ENCODE data around the gene ARHGAP30. TPM values are rescaled to one million over a fixed set of nuclear protein-coding genes. Genes with fewer than 3 reads are reported as not detected.

ARHGAP30 gene
- total and polyA plus RNA-seq, 7 experiments from 2014 or later = 128 to 291 (median 235) TPM

- Histone ChIP-seq H3K4me1 (ENCODE audit: control insufficient read depth in 2 of 2, insufficient read depth in 2 of 2, low read length in 2 of 2) (peaks cover 16 to 32% of the 10 kb centered on the region in 2 donors), H3K9me3 (ENCODE audit: control insufficient read depth in 2 of 3, low read length in 3 of 3) (no peaks in the 10 kb centered on the region), H3K4me3 (ENCODE audit: low read length) (peak within 1 kb of the TSS; percentile 95), H3K27me3 (ENCODE audit: control insufficient read depth in 2 of 2, insufficient read depth in 2 of 2, low read length in 2 of 2) (no peaks in the 10 kb centered on the region), H3K27ac (ENCODE audit: low read depth, low read length) (peak within 1 kb of the TSS; percentile 93), H3K36me3 (ENCODE audit: control insufficient read depth in 2 of 3, insufficient read depth in 3 of 3, low read length in 3 of 3) (peaks cover 14 to 39% (median 17%) of the 10 kb centered on the region in 3 experiments)
- Mint-ChIP-seq H3K4me1 (peaks cover 25 to 57% (median 37%) of the 10 kb centered on the region in 7 donors), H3K9me3 (peaks cover 0 to 7% (median 0%) of the 10 kb centered on the region in 11 donors), H3K27ac (peak within 1 kb of the TSS; percentile 91 to 97 (median 94)), H3K36me3 (peaks cover 3 to 31% (median 9%) of the 10 kb centered on the region in 5 donors), H3K4me3 (peak within 1 kb of the TSS; percentile 88 to 94 (median 92)), H3K27me3 (no peaks in the 10 kb centered on the region)
- peak; percentile 95 for ATAC-seq
- intact Hi-C loops (cut with micrococcal nuclease) = loop anchor here (1.0 kb wide), 2 partner anchors 17 to 41 kb away; partner anchors contain the start of gene F11R (in 2 of the 2)
- CTCF ChIA-PET = interaction anchor here (0.7 to 6.1 kb wide), 7 partner anchors 21 to 60 kb away, joined by 3 to 74 read pairs (median 5); partner anchors contain the start of genes ARHGAP30 and KLHDC9
- DNase-seq = peak; percentile 70 to 90 (median 88)
- POLR2A ChIA-PET = interaction anchor here (0.7 to 16.0 kb wide), 16 partner anchors 8 to 201 kb away, joined by 3 to 377 read pairs (median 4); partner anchors contain the start of genes ARHGAP30, F11R, KLHDC9 and PPOX
Measured at GRCh38 chr1:161038523-161039153, 31.1 kb downstream of the ARHGAP30 start, which contains the start of gene TSTD1. Gene TSTD1 (minus strand): TSS chr1:161038964. CDS start chr1:161038889, 75 bp downstream.

DNA sequence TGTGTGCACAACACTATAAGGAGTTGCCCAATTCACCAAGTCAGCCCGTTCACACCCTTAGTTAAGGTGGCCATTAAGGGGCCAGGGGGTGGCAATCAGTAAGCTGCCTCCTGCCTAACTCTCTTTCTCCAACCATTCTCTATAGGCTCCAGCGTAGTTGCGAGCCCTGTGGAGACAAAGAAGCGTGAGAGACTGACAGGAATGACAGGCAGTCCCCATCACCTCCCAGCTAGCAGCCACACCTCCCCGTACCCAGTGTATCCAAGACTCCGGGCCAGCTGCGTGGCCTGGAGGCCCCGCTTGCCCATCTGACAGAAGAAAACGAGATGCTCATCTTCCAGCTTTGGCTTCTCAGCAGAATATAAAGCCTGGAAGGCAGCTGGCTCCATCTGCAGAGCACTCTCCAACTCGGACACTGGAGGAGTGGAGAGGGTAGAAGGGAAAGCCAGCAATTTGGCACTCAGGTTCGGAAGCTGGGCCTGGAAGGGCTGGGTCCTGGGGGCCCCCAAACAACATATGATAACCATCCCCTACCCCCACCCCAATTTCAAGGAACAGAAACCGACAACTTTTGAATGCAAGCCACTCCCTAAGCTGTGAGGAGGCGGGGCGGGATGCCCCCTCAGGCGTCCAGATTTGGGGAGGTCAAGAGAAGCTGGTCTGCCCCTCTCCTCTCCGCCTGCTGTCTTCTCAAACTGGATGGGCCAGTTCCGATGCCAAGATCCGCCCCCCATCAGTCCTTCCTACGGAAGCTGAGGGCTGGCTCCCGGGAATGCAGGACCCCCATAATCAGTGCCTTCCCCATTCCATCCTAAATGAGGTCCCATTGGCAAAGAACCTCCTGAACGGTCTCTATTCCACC, 31.8 kb downstream of the ARHGAP30 start:
- Mint-ChIP-seq H3K4me3 (peak overlapping the region; percentile 88 to 94 (median 92)), H3K36me3 (peaks cover 3 to 28% (median 9%) of the 10 kb centered on the region in 5 donors), H3K27me3 (no peaks in the 10 kb centered on the region), H3K27ac (peak overlapping the region; percentile 48 to 97 (median 94)), H3K4me1 (peaks cover 26 to 53% (median 37%) of the 10 kb centered on the region in 7 donors), H3K9me3 (peaks cover 0 to 7% (median 0%) of the 10 kb centered on the region in 11 donors)
- Histone ChIP-seq H3K4me3 (ENCODE audit: low read length) (peak overlapping the region; percentile 95), H3K27me3 (ENCODE audit: control insufficient read depth in 2 of 2, insufficient read depth in 2 of 2, low read length in 2 of 2) (no peaks in the 10 kb centered on the region), H3K36me3 (ENCODE audit: control insufficient read depth in 2 of 3, insufficient read depth in 3 of 3, low read length in 3 of 3) (peaks cover 14 to 36% (median 17%) of the 10 kb centered on the region in 3 experiments), H3K4me1 (ENCODE audit: control insufficient read depth in 2 of 2, insufficient read depth in 2 of 2, low read length in 2 of 2) (peaks cover 16 to 32% of the 10 kb centered on the region in 2 donors), H3K27ac (ENCODE audit: low read depth, low read length) (peak overlapping the region; percentile 93), H3K9me3 (ENCODE audit: control insufficient read depth in 2 of 3, low read length in 3 of 3) (no peaks in the 10 kb centered on the region)
- intact Hi-C loops (cut with micrococcal nuclease) = loop anchor here (1.0 kb wide), 1 partner anchor 17 kb away; the partner anchor contains the start of gene F11R (in 2 of the 2)
- ATAC-seq (no peak), DNase-seq (no peak)
- CTCF ChIA-PET = interaction anchor here (0.6 to 6.1 kb wide), 8 partner anchors 22 to 87 kb away, joined by 3 to 74 read pairs (median 4); partner anchors contain the start of genes ARHGAP30 and KLHDC9
- POLR2A ChIA-PET = interaction anchor here (0.6 to 16.0 kb wide), 11 partner anchors 8 to 142 kb away, joined by 3 to 377 read pairs (median 6); partner anchors contain the start of genes ARHGAP30, F11R, KLHDC9 and PPOX

DNA sequence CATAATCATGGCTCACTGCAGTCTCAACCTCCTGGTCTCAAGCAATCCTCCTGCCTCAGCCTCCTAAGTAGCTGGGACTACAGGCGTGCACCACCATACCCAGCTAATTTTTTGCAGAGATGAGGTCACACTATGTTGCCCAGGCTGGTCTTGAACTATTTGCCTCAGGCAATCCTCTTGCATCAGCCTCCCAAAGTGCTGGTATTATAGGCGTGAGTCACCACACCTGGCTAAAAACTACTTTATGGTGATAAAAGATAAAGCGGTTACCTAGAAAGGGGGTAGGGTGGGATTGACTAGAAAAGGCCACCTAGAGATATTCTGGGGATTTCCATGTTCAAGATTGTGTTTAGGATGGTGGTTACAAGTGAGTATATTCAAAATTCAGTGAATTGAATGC, 35.9 kb downstream of the ARHGAP30 start:
- peaks cover 10 to 29% (median 27%) of the 10 kb centered on the region in 7 donors for H3K4me1 Mint-ChIP-seq

DNA sequence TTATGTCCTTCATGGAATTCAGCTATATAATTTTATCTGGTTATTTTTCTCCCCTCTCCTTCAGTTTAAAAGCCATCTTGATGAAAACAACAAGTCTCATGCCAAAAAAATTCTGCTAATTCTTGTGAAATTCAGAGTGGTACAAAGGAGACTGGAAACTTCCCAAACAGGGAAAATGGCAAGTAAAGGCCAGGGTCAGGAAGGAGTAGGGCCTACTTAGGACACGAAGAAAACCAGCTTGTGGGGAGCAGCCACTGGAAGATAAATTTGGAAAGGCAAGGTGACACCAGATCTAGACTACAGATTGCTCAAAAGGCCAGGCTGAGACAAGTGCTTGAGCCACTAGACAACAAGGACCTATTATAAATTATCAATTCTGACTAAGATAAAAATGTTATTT, 37.3 kb downstream of the ARHGAP30 start:
- Mint-ChIP-seq H3K27me3 (no peaks in the 10 kb centered on the region), H3K4me1 (peaks cover 9 to 22% (median 17%) of the 10 kb centered on the region in 7 donors), H3K27ac (peak overlapping the region in 1 of 9 donors; percentile 6), H3K36me3 (peaks cover 0 to 10% (median 7%) of the 10 kb centered on the region in 5 donors), H3K4me3 (no peak overlapping the region), H3K9me3 (no peaks in the 10 kb centered on the region)
- DNase-seq (no peak), ATAC-seq (no peak)
- Histone ChIP-seq H3K9me3 (ENCODE audit: control insufficient read depth in 2 of 3, low read length in 3 of 3) (no peaks in the 10 kb centered on the region), H3K4me3 (ENCODE audit: low read length) (no peak overlapping the region), H3K27me3 (ENCODE audit: control insufficient read depth in 2 of 2, insufficient read depth in 2 of 2, low read length in 2 of 2) (no peaks in the 10 kb centered on the region), H3K4me1 (ENCODE audit: control insufficient read depth in 2 of 2, insufficient read depth in 2 of 2, low read length in 2 of 2) (peaks cover 2% of the 10 kb centered on the region in 2 donors), H3K36me3 (ENCODE audit: control insufficient read depth in 2 of 3, insufficient read depth in 3 of 3, low read length in 3 of 3) (no peaks in the 10 kb centered on the region), H3K27ac (ENCODE audit: low read depth, low read length) (no peak overlapping the region)
- CTCF ChIA-PET = interaction anchor here (1.0 to 1.9 kb wide), 4 partner anchors 11 to 65 kb away, joined by 3 to 6 read pairs (median 4); partner anchors contain the start of genes F11R and KLHDC9
- intact Hi-C loops (cut with micrococcal nuclease) = no loop called here
- POLR2A ChIA-PET = interaction anchor here (0.6 to 1.3 kb wide), 6 partner anchors 9 to 36 kb away, joined by 3 to 5 read pairs (median 4); partner anchors contain the start of genes F11R and USF1

More for the DNA sequence above, 35.9 kb downstream of the ARHGAP30 start:
- intact Hi-C loops (cut with micrococcal nuclease) = no loop called here
- DNase-seq = no peak
- POLR2A ChIA-PET = interaction anchor here (0.6 to 1.3 kb wide), 3 partner anchors 12 to 151 kb away, joined by 3 to 5 read pairs (median 3); partner anchors contain the start of genes F11R and USF1
- H3K36me3 ChIP-seq (ENCODE audit: control insufficient read depth in 2 of 3, insufficient read depth in 3 of 3, low read length in 3 of 3) = no peaks in the 10 kb centered on the region
- H3K27me3 ChIP-seq (ENCODE audit: control insufficient read depth in 2 of 2, insufficient read depth in 2 of 2, low read length in 2 of 2) = no peaks in the 10 kb centered on the region
- Mint-ChIP-seq H3K27ac (no peak overlapping the region), H3K9me3 (peaks cover 0 to under 1% (median 0%) of the 10 kb centered on the region in 11 donors), H3K36me3 (peaks cover 0 to 10% (median 8%) of the 10 kb centered on the region in 5 donors), H3K4me3 (no peak overlapping the region), H3K27me3 (no peaks in the 10 kb centered on the region)
- no peaks in the 10 kb centered on the region for H3K9me3 ChIP-seq (ENCODE audit: control insufficient read depth in 2 of 3, low read length in 3 of 3)
- peaks cover 9 to 11% of the 10 kb centered on the region in 2 donors for H3K4me1 ChIP-seq (ENCODE audit: control insufficient read depth in 2 of 2, insufficient read depth in 2 of 2, low read length in 2 of 2)
- CTCF ChIA-PET = interaction anchor here (0.7 to 1.9 kb wide), 4 partner anchors 28 to 786 kb away, joined by 3 to 6 read pairs (median 3); partner anchors contain the start of gene KLHDC9
- no peak overlapping the region for H3K4me3 ChIP-seq (ENCODE audit: low read length)
- H3K27ac ChIP-seq (ENCODE audit: low read depth, low read length) = no peak overlapping the region
- ATAC-seq = no peak

DNA sequence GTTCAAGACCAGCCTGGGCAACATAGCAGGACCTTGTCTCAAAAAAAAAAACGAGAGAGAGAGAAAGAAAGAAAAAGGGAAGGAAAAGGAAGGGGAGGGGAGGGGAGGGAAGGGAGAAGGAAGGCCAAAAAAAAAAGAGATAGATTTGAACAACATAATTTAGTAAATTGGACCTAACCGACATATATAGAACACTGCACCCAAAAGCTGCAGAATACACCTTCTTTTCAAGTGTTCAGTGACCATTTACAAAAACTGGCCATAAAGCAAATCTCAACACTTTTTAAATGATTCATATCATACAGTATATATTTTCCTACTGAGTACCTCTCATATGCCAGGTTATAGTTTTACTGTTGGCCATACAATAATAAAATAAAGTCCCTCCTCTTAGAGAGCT, 37.8 kb downstream of the ARHGAP30 start:
- Histone ChIP-seq H3K36me3 (ENCODE audit: control insufficient read depth in 2 of 3, insufficient read depth in 3 of 3, low read length in 3 of 3) (no peaks in the 10 kb centered on the region), H3K4me1 (ENCODE audit: control insufficient read depth in 2 of 2, insufficient read depth in 2 of 2, low read length in 2 of 2) (no peaks in the 10 kb centered on the region), H3K4me3 (ENCODE audit: low read length) (no peak overlapping the region), H3K27me3 (ENCODE audit: control insufficient read depth in 2 of 2, insufficient read depth in 2 of 2, low read length in 2 of 2) (no peaks in the 10 kb centered on the region), H3K27ac (ENCODE audit: low read depth, low read length) (no peak overlapping the region), H3K9me3 (ENCODE audit: control insufficient read depth in 2 of 3, low read length in 3 of 3) (no peaks in the 10 kb centered on the region)
- peaks cover 9 to 22% (median 15%) of the 10 kb centered on the region in 7 donors for H3K4me1 Mint-ChIP-seq
- no peak for ATAC-seq
- intact Hi-C loops (cut with micrococcal nuclease) = no loop called here
- H3K27ac Mint-ChIP-seq = peak overlapping the region in 3 of 9 donors; percentile 6 to 75 (median 41)
- peaks cover 0 to 14% (median 7%) of the 10 kb centered on the region in 5 donors for H3K36me3 Mint-ChIP-seq
- no peaks in the 10 kb centered on the region for H3K27me3 Mint-ChIP-seq
- no peak for DNase-seq
- H3K4me3 Mint-ChIP-seq = no peak overlapping the region
- CTCF ChIA-PET = interaction anchor here (0.6 to 1.9 kb wide), 4 partner anchors 11 to 66 kb away, joined by 3 to 7 read pairs (median 6); partner anchors contain the start of genes F11R and KLHDC9
- peaks cover 0 to 4% (median 0%) of the 10 kb centered on the region in 11 donors for H3K9me3 Mint-ChIP-seq
- POLR2A ChIA-PET = interaction anchor here (0.6 to 1.3 kb wide), 4 partner anchors 8 to 36 kb away, joined by 4 to 5 read pairs (median 4); partner anchors contain the start of genes F11R and USF1

Data from naive thymus-derived CD4-positive, alpha-beta T cell (primary cell).